ENCODE results near the gene UBXN10. TPM values are rescaled to one million over a fixed set of nuclear protein-coding genes. Genes with fewer than 3 reads are reported as not detected.

UBXN10 gene
- total RNA-seq, 1 donor from 2014 or later, result 0.09 TPM

DNA sequence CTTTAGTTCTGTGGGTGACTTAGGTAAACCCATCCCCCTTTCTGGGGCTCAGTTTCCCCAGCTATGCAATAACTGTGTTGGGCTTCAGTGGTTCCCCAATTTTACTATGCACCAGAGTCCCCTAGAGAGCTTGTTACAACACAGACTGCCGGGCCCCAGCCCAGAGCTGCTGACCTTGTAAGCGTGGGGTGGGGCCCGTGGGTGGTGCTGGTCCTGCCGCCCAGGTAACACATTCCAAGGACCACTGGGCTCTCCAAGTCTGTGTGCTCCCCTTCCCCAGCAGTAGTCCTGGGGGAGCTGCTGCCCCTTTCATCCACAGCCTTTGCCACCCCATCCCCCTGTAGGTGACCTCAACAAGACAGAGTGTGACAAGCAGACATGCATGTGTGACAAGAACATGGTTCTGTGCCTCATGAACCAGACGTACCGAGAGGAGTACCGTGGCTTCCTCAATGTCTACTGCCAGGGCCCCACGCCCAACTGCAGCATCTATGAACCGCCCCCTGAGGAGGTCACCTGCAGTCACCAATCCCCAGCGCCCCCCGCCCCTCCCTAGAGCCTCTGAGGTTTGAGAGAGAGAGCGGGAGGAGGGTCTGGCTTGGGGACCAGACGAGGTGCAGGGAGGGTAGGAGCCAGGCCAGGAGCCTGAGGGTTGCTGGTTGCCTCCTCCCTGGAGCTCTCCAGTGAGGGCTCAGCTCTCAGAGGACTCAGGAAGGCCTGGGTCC is 37.9 kb upstream of the UBXN10 start:
- Histone ChIP-seq H3K79me2 (ENCODE audit: insufficient read depth, low read length) (no peaks in the 10 kb centered on the region), H3K4me1 (ENCODE audit: insufficient read depth, low read length) (no peaks in the 10 kb centered on the region), H3K36me3 (ENCODE audit: insufficient read depth, low read length) (no peaks in the 10 kb centered on the region), H3K27me3 (ENCODE audit: insufficient read depth, low read length) (peaks cover 2% of the 10 kb centered on the region), H3K27ac (ENCODE audit: low read depth, low read length) (no peak overlapping the region), H4K20me1 (ENCODE audit: insufficient read depth, low read length) (no peaks in the 10 kb centered on the region), H3K9me3 (ENCODE audit: insufficient read depth, low read depth, low read length) (no peaks in the 10 kb centered on the region), H3K9ac (ENCODE audit: low read length) (no peak overlapping the region), H3K4me2 (ENCODE audit: low read length) (no peak overlapping the region), H3K4me3 (ENCODE audit: insufficient read depth, low read depth, low read length) (no peak overlapping the region), H2AFZ (ENCODE audit: low read depth, low read length) (no peak overlapping the region)
- Mint-ChIP-seq H3K27ac (ENCODE audit: unreplicated experiment) (no peak overlapping the region), H3K36me3 (ENCODE audit: low read depth, unreplicated experiment) (no peaks in the 10 kb centered on the region), H3K4me1 (ENCODE audit: low read depth, unreplicated experiment) (no peaks in the 10 kb centered on the region), H3K9me3 (ENCODE audit: unreplicated experiment) (no peaks in the 10 kb centered on the region), H3K27me3 (ENCODE audit: low read depth, unreplicated experiment) (peaks cover 27% of the 10 kb centered on the region), H3K4me3 (ENCODE audit: unreplicated experiment) (no peak overlapping the region)
- TF ChIP-seq, protein P1, sequence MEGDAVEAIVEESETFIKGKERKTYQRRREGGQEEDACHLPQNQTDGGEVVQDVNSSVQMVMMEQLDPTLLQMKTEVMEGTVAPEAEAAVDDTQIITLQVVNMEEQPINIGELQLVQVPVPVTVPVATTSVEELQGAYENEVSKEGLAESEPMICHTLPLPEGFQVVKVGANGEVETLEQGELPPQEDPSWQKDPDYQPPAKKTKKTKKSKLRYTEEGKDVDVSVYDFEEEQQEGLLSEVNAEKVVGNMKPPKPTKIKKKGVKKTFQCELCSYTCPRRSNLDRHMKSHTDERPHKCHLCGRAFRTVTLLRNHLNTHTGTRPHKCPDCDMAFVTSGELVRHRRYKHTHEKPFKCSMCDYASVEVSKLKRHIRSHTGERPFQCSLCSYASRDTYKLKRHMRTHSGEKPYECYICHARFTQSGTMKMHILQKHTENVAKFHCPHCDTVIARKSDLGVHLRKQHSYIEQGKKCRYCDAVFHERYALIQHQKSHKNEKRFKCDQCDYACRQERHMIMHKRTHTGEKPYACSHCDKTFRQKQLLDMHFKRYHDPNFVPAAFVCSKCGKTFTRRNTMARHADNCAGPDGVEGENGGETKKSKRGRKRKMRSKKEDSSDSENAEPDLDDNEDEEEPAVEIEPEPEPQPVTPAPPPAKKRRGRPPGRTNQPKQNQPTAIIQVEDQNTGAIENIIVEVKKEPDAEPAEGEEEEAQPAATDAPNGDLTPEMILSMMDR (IDR thresholded peaks at IDR 0.05; ENCODE audit: insufficient read depth, low read depth, low read length), result no peak
- TF ChIP-seq EZH2 (IDR thresholded peaks at IDR 0.05; ENCODE audit: insufficient read depth, low read length), result no peak
- no peak for DNase-seq (ENCODE audit: low read depth)
- FAIRE-seq, result no peak

DNA sequence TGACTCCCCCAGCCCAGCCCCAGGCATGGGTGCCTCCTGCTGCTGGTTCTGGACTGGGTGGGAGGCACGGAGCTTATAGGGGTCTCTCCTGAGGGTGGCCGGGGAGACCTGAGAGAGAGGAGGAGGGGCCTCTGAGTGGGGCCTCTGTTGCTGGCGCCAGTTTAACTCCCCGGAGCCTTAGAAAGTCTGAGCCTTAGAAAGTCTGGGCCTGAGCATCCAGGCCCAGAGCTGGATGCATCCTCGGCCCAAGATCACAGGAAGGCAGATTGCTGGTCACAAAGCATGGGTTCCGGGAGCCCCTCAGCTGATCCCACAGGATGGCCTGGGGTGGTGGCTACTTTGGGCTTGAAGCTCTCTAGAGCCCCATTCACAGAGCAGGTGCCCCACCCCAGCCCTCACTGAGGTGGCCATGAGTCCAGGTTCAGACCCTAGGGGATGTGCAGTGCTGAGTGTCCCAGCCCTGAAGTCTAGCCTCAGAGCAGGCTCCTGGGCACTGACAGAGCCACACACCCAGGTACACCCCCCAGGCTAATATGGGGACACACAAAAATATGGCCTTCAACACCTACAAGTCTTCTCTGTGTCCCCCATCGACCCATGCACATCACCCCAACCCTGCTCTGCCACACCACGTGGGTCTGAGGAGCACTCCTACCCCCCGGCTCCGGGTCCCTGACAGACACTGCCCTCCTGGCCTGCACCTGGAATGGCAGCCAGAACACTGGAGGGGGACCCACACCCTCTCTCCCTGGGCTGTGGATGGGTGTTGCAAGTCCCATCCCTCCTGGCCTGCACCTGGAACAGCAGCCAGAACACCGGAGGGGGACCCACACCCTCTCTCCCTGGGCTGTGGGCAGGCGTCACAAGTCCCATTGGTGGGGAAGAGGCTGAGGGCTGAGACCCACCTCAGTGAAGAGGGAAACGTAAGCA is 37.1 kb upstream of the UBXN10 start:
- Histone ChIP-seq H3K9ac (ENCODE audit: low read length) (no peak overlapping the region), H3K9me3 (ENCODE audit: insufficient read depth, low read depth, low read length) (no peaks in the 10 kb centered on the region)

More for the DNA sequence above, 37.1 kb upstream of the UBXN10 start:
- Histone ChIP-seq H3K4me2 (ENCODE audit: low read length) (no peak overlapping the region), H3K79me2 (ENCODE audit: insufficient read depth, low read length) (no peaks in the 10 kb centered on the region), H2AFZ (ENCODE audit: low read depth, low read length) (no peak overlapping the region), H3K27ac (ENCODE audit: low read depth, low read length) (no peak overlapping the region), H3K4me1 (ENCODE audit: insufficient read depth, low read length) (no peaks in the 10 kb centered on the region), H3K4me3 (ENCODE audit: insufficient read depth, low read depth, low read length) (no peak overlapping the region), H3K36me3 (ENCODE audit: insufficient read depth, low read length) (no peaks in the 10 kb centered on the region), H3K27me3 (ENCODE audit: insufficient read depth, low read length) (peaks cover 2% of the 10 kb centered on the region), H4K20me1 (ENCODE audit: insufficient read depth, low read length) (no peaks in the 10 kb centered on the region)
- DNase-seq (ENCODE audit: low read depth), result no peak
- Mint-ChIP-seq H3K4me1 (ENCODE audit: low read depth, unreplicated experiment) (no peaks in the 10 kb centered on the region), H3K9me3 (ENCODE audit: unreplicated experiment) (no peaks in the 10 kb centered on the region), H3K27ac (ENCODE audit: unreplicated experiment) (no peak overlapping the region), H3K27me3 (ENCODE audit: low read depth, unreplicated experiment) (peaks cover 22% of the 10 kb centered on the region), H3K36me3 (ENCODE audit: low read depth, unreplicated experiment) (no peaks in the 10 kb centered on the region), H3K4me3 (ENCODE audit: unreplicated experiment) (no peak overlapping the region)
- TF ChIP-seq, protein P1 (IDR thresholded peaks at IDR 0.05; ENCODE audit: insufficient read depth, low read depth, low read length), result no peak
- no peak for TF ChIP-seq EZH2 (IDR thresholded peaks at IDR 0.05; ENCODE audit: insufficient read depth, low read length)
- FAIRE-seq, result no peak

All from astrocyte (in vitro differentiated cells and primary cell).